ENCODE measurements around the gene PCDHA1. TPM values are rescaled to one million over a fixed set of nuclear protein-coding genes. Genes with fewer than 3 reads are reported as not detected.
"Not testable (repeated sequence)": the region's sequence is repeated elsewhere in the genome, so short reads cannot be mapped to it uniquely, and the experiment has no call there.

The PCDHA1 gene
- total RNA-seq, 4 donors from 2014 or later, result not detected

DNA sequence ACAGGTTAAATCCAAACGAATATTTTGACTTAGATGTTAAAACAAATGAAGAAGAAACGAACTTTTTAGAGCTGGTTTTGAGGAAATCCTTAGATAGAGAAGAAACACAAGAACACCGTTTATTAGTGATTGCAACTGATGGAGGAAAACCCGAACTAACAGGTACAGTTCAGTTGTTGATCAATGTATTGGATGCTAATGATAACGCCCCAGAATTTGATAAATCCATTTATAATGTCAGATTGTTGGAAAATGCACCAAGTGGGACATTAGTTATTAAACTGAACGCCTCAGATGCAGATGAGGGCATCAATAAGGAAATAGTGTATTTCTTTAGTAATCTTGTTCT lies 36.3 kb downstream of the PCDHA1 start:
- Histone ChIP-seq H3K4me1 (no peaks in the 10 kb centered on the region), H3K27me3 (peaks cover 43% of the 10 kb centered on the region), H3K36me3 (no peaks in the 10 kb centered on the region), H3K9me3 (peaks cover 0 to 25% (median 0%) of the 10 kb centered on the region in 3 donors), H3K27ac (no peak overlapping the region), H3K4me3 (no peak overlapping the region)
- ATAC-seq, result no peak
- WGBS, 2 donors (ENCODE audit: low coverage in 1 of 2), result 21 to 25% methylated on average over 6 of the region's 6 CpGs
- TF ChIP-seq POLR2AphosphoS5 (IDR thresholded peaks at IDR 0.05) (no peak), EP300 (IDR thresholded peaks at IDR 0.05) (no peak), POLR2A (IDR thresholded peaks at IDR 0.05) (no peak)
- TF ChIP-seq, protein P1, sequence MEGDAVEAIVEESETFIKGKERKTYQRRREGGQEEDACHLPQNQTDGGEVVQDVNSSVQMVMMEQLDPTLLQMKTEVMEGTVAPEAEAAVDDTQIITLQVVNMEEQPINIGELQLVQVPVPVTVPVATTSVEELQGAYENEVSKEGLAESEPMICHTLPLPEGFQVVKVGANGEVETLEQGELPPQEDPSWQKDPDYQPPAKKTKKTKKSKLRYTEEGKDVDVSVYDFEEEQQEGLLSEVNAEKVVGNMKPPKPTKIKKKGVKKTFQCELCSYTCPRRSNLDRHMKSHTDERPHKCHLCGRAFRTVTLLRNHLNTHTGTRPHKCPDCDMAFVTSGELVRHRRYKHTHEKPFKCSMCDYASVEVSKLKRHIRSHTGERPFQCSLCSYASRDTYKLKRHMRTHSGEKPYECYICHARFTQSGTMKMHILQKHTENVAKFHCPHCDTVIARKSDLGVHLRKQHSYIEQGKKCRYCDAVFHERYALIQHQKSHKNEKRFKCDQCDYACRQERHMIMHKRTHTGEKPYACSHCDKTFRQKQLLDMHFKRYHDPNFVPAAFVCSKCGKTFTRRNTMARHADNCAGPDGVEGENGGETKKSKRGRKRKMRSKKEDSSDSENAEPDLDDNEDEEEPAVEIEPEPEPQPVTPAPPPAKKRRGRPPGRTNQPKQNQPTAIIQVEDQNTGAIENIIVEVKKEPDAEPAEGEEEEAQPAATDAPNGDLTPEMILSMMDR (IDR thresholded peaks at IDR 0.05), result no peak

DNA sequence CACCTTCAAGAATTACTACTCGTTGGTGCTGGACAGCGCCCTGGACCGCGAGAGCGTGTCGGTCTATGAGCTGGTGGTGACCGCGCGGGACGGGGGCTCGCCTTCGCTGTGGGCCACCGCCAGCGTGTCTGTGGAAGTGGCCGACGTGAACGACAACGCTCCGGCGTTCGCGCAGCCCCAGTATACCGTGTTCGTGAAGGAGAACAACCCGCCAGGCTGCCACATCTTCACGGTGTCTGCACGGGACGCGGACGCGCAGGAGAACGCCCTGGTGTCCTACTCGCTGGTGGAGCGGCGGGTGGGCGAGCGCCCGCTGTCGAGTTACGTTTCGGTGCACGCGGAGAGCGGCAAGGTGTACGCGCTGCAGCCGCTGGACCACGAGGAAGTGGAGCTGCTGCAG lies 37.0 kb downstream of the PCDHA1 start:
- H3K36me3 ChIP-seq, ATAC-seq, H3K27ac ChIP-seq, H3K4me3 ChIP-seq, H3K4me1 ChIP-seq: not testable (repeated sequence)
- H3K27me3 ChIP-seq, result peaks cover 50% of the 10 kb centered on the region
- no CpG with 5 or more reads among the region's 48 CpGs for WGBS, 2 donors (ENCODE audit: low coverage in 1 of 2)
- H3K9me3 ChIP-seq, result peaks cover 0 to 32% (median 0%) of the 10 kb centered on the region in 3 donors

DNA sequence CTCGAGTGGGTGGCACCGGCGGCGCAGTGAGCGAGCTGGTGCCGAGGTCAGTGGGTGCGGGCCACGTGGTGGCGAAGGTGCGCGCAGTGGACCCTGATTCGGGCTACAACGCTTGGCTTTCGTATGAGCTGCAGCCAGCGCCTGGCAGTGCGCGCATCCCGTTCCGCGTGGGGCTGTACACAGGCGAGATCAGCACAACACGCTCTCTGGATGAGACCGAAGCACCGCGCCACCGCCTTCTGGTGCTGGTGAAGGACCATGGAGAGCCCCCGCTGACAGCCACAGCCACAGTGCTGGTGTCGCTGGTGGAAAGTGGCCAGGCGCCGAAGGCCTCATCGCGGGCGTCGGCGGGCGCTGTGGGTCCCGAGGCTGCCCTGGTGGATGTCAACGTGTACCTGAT lies 37.5 kb downstream of the PCDHA1 start:
- Histone ChIP-seq H3K27ac (no peak overlapping the region), H3K9me3 (peaks cover 0 to 37% (median 0%) of the 10 kb centered on the region in 3 donors), H3K27me3 (peaks cover 55% of the 10 kb centered on the region), H3K36me3 (no peaks in the 10 kb centered on the region), H3K4me3 (no peak overlapping the region), H3K4me1 (no peaks in the 10 kb centered on the region)
- TF ChIP-seq POLR2A (IDR thresholded peaks at IDR 0.05) (no peak), POLR2AphosphoS5 (IDR thresholded peaks at IDR 0.05) (no peak), EP300 (IDR thresholded peaks at IDR 0.05) (no peak)
- TF ChIP-seq, protein P1 (IDR thresholded peaks at IDR 0.05), result no peak
- ATAC-seq, result no peak
- WGBS, 2 donors (ENCODE audit: low coverage in 1 of 2), result no CpG with 5 or more reads among the region's 38 CpGs

DNA sequence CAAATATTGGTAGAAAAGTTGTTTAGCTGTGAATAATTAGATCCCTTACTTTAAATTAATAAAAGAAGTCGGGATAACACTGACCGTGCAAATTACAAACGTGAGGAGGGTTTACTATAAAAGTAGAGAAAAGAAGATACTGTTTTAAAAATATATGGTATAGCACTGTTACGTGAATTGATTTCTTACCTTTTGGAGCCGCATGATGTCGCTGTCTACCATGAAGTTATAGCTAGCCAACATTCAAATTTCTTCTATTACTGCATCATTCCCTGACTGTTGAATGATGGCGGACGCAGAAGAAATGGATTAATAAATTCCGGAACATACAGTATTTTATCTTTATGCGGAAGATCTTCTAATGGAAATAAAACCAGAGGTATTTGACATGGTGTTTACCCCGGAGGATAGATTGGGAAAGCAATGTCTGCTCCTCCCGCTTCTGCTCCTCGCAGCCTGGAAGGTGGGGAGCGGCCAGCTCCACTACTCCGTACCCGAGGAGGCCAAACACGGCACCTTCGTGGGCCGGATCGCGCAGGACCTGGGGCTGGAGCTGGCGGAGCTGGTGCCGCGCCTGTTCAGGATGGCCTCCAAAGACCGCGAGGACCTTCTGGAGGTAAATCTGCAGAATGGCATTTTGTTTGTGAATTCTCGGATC lies 41.9 kb downstream of the PCDHA1 start, which contains the start of gene PCDHA6:
Gene PCDHA6 (plus strand): TSS at position 257 of the 658 bp plus-strand sequence. CDS start 132 bp downstream, at position 389.
- no peak within 1 kb of the TSS for H3K27ac ChIP-seq
- no peaks in the 10 kb centered on the region for H3K36me3 ChIP-seq
- TF ChIP-seq, protein P1 (IDR thresholded peaks at IDR 0.05), result no peak
- TF ChIP-seq POLR2AphosphoS5 (IDR thresholded peaks at IDR 0.05) (no peak), POLR2A (IDR thresholded peaks at IDR 0.05) (no peak), EP300 (IDR thresholded peaks at IDR 0.05) (no peak)
- WGBS, 2 donors (ENCODE audit: low coverage in 1 of 2), result 10 to 17% methylated on average over 11 to 12 of the region's 27 CpGs
- H3K9me3 ChIP-seq, result peaks cover 0 to 55% (median 0%) of the 10 kb centered on the region in 3 donors
- no peaks in the 10 kb centered on the region for H3K4me1 ChIP-seq
- ATAC-seq, result no peak
- no peak within 1 kb of the TSS for H3K4me3 ChIP-seq
- peaks cover 78% of the 10 kb centered on the region for H3K27me3 ChIP-seq

DNA sequence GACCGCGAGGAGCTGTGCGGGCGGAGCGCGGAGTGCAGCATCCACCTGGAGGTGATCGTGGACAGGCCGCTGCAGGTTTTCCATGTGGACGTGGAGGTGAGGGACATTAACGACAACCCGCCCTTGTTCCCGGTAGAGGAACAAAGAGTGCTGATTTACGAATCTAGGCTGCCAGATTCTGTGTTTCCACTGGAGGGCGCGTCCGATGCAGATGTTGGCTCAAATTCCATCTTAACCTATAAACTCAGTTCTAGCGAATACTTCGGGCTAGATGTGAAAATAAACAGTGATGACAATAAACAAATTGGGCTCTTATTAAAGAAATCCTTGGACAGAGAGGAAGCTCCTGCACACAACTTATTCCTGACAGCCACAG lies 42.4 kb downstream of the PCDHA1 start:
- ATAC-seq, result no peak
- TF ChIP-seq, protein P1 (IDR thresholded peaks at IDR 0.05), result no peak
- TF ChIP-seq POLR2A (IDR thresholded peaks at IDR 0.05) (no peak), POLR2AphosphoS5 (IDR thresholded peaks at IDR 0.05) (no peak), EP300 (IDR thresholded peaks at IDR 0.05) (no peak)
- Histone ChIP-seq H3K9me3 (peaks cover 0 to 50% (median 0%) of the 10 kb centered on the region in 3 donors), H3K27ac (no peak overlapping the region), H3K4me1 (no peaks in the 10 kb centered on the region), H3K4me3 (no peak overlapping the region), H3K27me3 (peaks cover 78% of the 10 kb centered on the region), H3K36me3 (no peaks in the 10 kb centered on the region)
- WGBS, 2 donors (ENCODE audit: low coverage in 1 of 2), result 19 to 27% methylated on average over 9 to 11 of the region's 18 CpGs

DNA sequence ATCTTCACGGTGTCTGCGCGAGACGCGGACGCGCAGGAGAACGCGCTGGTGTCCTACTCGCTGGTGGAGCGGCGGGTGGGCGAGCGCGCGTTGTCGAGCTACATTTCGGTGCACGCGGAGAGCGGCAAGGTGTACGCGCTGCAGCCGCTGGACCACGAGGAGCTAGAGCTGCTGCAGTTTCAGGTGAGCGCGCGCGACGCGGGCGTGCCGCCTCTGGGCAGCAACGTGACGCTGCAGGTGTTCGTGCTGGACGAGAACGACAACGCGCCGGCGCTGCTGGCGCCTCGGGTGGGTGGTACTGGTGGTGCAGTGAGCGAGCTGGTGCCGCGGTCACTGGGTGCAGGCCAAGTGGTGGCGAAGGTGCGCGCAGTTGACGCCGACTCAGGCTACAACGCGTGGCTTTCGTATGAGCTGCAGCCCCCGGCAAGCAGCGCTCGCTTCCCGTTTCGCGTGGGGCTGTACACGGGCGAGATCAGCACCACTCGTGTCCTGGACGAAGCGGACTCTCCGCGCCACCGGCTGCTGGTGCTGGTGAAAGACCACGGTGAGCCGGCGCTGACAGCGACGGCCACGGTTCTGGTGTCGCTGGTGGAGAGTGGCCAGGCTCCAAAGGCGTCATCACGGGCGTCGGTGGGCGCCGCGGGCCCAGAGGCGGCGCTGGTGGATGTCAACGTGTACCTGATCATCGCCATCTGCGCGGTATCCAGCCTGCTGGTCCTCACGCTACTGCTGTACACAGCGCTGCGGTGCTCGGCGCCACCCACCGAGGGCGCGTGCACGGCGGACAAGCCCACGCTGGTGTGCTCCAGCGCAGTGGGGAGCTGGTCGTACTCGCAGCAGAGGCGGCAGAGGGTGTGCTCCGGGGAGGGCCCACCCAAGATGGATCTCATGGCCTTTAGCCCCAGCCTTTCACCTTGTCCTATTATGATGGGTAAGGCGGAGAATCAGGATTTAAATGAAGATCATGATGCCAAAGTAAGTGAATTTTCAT lies 43.9 kb downstream of the PCDHA1 start:
- 15 to 88% methylated on average over 1 to 4 of the region's 106 CpGs for WGBS, 2 donors (ENCODE audit: low coverage in 1 of 2)
- Histone ChIP-seq H3K27me3 (peaks cover 81% of the 10 kb centered on the region), H3K9me3 (peaks cover 0 to 55% (median 0%) of the 10 kb centered on the region in 3 donors)
- not testable (repeated sequence) for H3K4me3 ChIP-seq, H3K4me1 ChIP-seq, H3K36me3 ChIP-seq, H3K27ac ChIP-seq, ATAC-seq
